Activated T-helper 2 cell treated with anti-CD3 and anti-CD28 coated beads, Interferon-gamma antibody, Interleukin-2, Interleukin-4, amounts not matched to agents 10 μg/mL and 5 μg/mL and 100 μg/mL, durations not matched to agents 14 hours and 24 hours and 36 hours (primary cell): ENCODE results near the gene WEE1. TPM values are rescaled to one million over a fixed set of nuclear protein-coding genes. Genes with fewer than 3 reads are reported as not detected.
"Not testable (repeated sequence)": the region's sequence is repeated elsewhere in the genome, so short reads cannot be mapped to it uniquely, and the experiment has no call there.

Source experiments
- DNase-seq: peaks from one replicate; pipeline ENCODE4 v3.0.0; 2021; ENCODE audit warnings: low spot score
- H3K27ac Mint-ChIP-seq: one replicate; pipeline ENCODE4 v1.8.0; 2021; ENCODE audit warnings: mixed read lengths
- H3K27me3 Mint-ChIP-seq: one replicate; pipeline ENCODE4 v1.8.0; 2021; ENCODE audit warnings: low read depth, mixed read lengths
- H3K36me3 Mint-ChIP-seq: one replicate; pipeline ENCODE4 v1.8.0; 2021; ENCODE audit warnings: low read depth, mixed read lengths
- H3K4me1 Mint-ChIP-seq: one replicate; pipeline ENCODE4 v1.8.0; 2021; ENCODE audit warnings: low read depth, mixed read lengths
- H3K4me3 Mint-ChIP-seq: one replicate; pipeline ENCODE4 v1.8.0; 2021; ENCODE audit warnings: low read depth, mild to moderate bottlenecking, moderate library complexity, mixed read lengths
- H3K9me3 Mint-ChIP-seq: one replicate; pipeline ENCODE4 v1.8.0; 2021; ENCODE audit warnings: mixed read lengths
- intact Hi-C: fragments of 100-400 bp; cut with micrococcal nuclease; formaldehyde crosslinking; loops from one replicate; pipeline ENCODE4 v1.15.1; 2023
- total RNA-seq: library from RNA; stranded (reverse); gene quantifications from 2 replicates; pipeline ENCODE4 v1.2.3, GENCODE V29; 2022

Gene WEE1
- total RNA-seq, 1 donor from 2014 or later: 49.6 TPM

- Mint-ChIP-seq H3K36me3 (peaks cover 87% of the 10 kb centered on the region), H3K27ac (no peak overlapping the region), H3K4me3 (no peak overlapping the region), H3K4me1 (peaks cover 43% of the 10 kb centered on the region), H3K27me3 (no peaks in the 10 kb centered on the region), H3K9me3 (no peaks in the 10 kb centered on the region)
- no peak for DNase-seq
- intact Hi-C loops: no loop called here
Observed at GRCh38 chr11:9580894-9581293, 7.4 kb downstream of the WEE1 start.

GRCh38 chr11:9581556-9582161 is 8.2 kb downstream of the WEE1 start:
- intact Hi-C loops: no loop called here
- Mint-ChIP-seq H3K4me3 (no peak overlapping the region), H3K27me3 (no peaks in the 10 kb centered on the region), H3K9me3 (no peaks in the 10 kb centered on the region), H3K36me3 (peaks cover 87% of the 10 kb centered on the region), H3K4me1 (peaks cover 39% of the 10 kb centered on the region), H3K27ac (no peak overlapping the region)
- DNase-seq: no peak

GRCh38 chr11:9590717-9591116 is 17.2 kb downstream of the WEE1 start:
- Mint-ChIP-seq H3K27ac (no peak overlapping the region), H3K9me3 (no peaks in the 10 kb centered on the region), H3K27me3 (no peaks in the 10 kb centered on the region), H3K4me3 (no peak overlapping the region), H3K36me3 (peaks cover 43% of the 10 kb centered on the region), H3K4me1 (peaks cover 2% of the 10 kb centered on the region)
- intact Hi-C loops: no loop called here
- DNase-seq: no peak

GRCh38 chr11:9594267-9595046 is 21.0 kb downstream of the WEE1 start:
- Mint-ChIP-seq H3K27me3 (no peaks in the 10 kb centered on the region), H3K4me1 (no peaks in the 10 kb centered on the region), H3K9me3 (no peaks in the 10 kb centered on the region), H3K4me3 (no peak overlapping the region), H3K36me3 (peaks cover 12% of the 10 kb centered on the region), H3K27ac (no peak overlapping the region)
- intact Hi-C loops: no loop called here
- no peak for DNase-seq

- no peaks in the 10 kb centered on the region for H3K36me3 Mint-ChIP-seq
- no peak overlapping the region for H3K27ac Mint-ChIP-seq
- H3K4me1 Mint-ChIP-seq: peaks cover 20% of the 10 kb centered on the region
- H3K9me3 Mint-ChIP-seq: no peaks in the 10 kb centered on the region
- no peak for DNase-seq
- no peaks in the 10 kb centered on the region for H3K27me3 Mint-ChIP-seq
- no peak overlapping the region for H3K4me3 Mint-ChIP-seq
- intact Hi-C loops: no loop called here
Observed at GRCh38 chr11:9596926-9597464, 23.5 kb downstream of the WEE1 start.

- no peak overlapping the region for H3K4me3 Mint-ChIP-seq
- no peaks in the 10 kb centered on the region for H3K27me3 Mint-ChIP-seq
- H3K4me1 Mint-ChIP-seq: peaks cover 34% of the 10 kb centered on the region
- peak overlapping the region; percentile 89 for H3K27ac Mint-ChIP-seq
- intact Hi-C loops: no loop called here
- no peaks in the 10 kb centered on the region for H3K9me3 Mint-ChIP-seq
- H3K36me3 Mint-ChIP-seq: no peaks in the 10 kb centered on the region
- DNase-seq: no peak
Observed at GRCh38 chr11:9600166-9600565, 26.7 kb downstream of the WEE1 start.

- Mint-ChIP-seq H3K4me3 (peak overlapping the region; percentile 77), H3K4me1 (peaks cover 34% of the 10 kb centered on the region), H3K9me3 (no peaks in the 10 kb centered on the region), H3K36me3 (no peaks in the 10 kb centered on the region), H3K27ac (peak overlapping the region; percentile 89), H3K27me3 (no peaks in the 10 kb centered on the region)
- intact Hi-C loops: loop anchor here (1.0 kb wide), 3 partner anchors 13 to 34 kb away; partner anchors contain the start of gene WEE1
- DNase-seq: no peak
Observed at GRCh38 chr11:9600644-9601036, 27.2 kb downstream of the WEE1 start.

- intact Hi-C loops: loop anchor here (1.0 kb wide), 3 partner anchors 12 to 35 kb away; partner anchors contain the start of gene WEE1
- H3K27ac Mint-ChIP-seq: peak overlapping the region; percentile 89
- peaks cover 34% of the 10 kb centered on the region for H3K4me1 Mint-ChIP-seq
- H3K4me3 Mint-ChIP-seq: peak overlapping the region; percentile 77
- no peaks in the 10 kb centered on the region for H3K36me3 Mint-ChIP-seq
- no peaks in the 10 kb centered on the region for H3K27me3 Mint-ChIP-seq
- H3K9me3 Mint-ChIP-seq: no peaks in the 10 kb centered on the region
- peak; percentile 72 for DNase-seq
Observed at GRCh38 chr11:9601037-9601875, 27.8 kb downstream of the WEE1 start.

- Mint-ChIP-seq H3K27me3 (no peaks in the 10 kb centered on the region), H3K27ac (no peak overlapping the region), H3K4me1 (peaks cover 34% of the 10 kb centered on the region), H3K9me3 (no peaks in the 10 kb centered on the region), H3K36me3 (no peaks in the 10 kb centered on the region), H3K4me3 (peak overlapping the region; percentile 77)
- DNase-seq: no peak
- intact Hi-C loops: loop anchor here (1.0 kb wide), 3 partner anchors 11 to 36 kb away; partner anchors contain the start of gene WEE1
Observed at GRCh38 chr11:9601876-9602199, 28.4 kb downstream of the WEE1 start.

GRCh38 chr11:9603214-9603613 is 29.7 kb downstream of the WEE1 start:
- H3K4me3 Mint-ChIP-seq, intact Hi-C loops, H3K36me3 Mint-ChIP-seq, H3K9me3 Mint-ChIP-seq, DNase-seq, H3K27ac Mint-ChIP-seq, H3K27me3 Mint-ChIP-seq: not testable (repeated sequence)
- H3K4me1 Mint-ChIP-seq: peaks cover 34% of the 10 kb centered on the region

GRCh38 chr11:9604134-9604533 is 30.7 kb downstream of the WEE1 start:
- Mint-ChIP-seq H3K9me3 (no peaks in the 10 kb centered on the region), H3K27ac (no peak overlapping the region), H3K36me3 (no peaks in the 10 kb centered on the region), H3K4me1 (peaks cover 37% of the 10 kb centered on the region), H3K4me3 (no peak overlapping the region), H3K27me3 (no peaks in the 10 kb centered on the region)
- no peak for DNase-seq
- intact Hi-C loops: no loop called here

- DNase-seq: no peak
- H3K4me3 Mint-ChIP-seq: no peak overlapping the region
- H3K9me3 Mint-ChIP-seq: no peaks in the 10 kb centered on the region
- H3K27ac Mint-ChIP-seq: no peak overlapping the region
- peaks cover 32% of the 10 kb centered on the region for H3K4me1 Mint-ChIP-seq
- no peaks in the 10 kb centered on the region for H3K27me3 Mint-ChIP-seq
- H3K36me3 Mint-ChIP-seq: no peaks in the 10 kb centered on the region
- intact Hi-C loops: no loop called here
Observed at GRCh38 chr11:9605742-9606141, 32.3 kb downstream of the WEE1 start.
